BLaER1 (cell line): ENCODE data around the gene DUOX1.

ENCODE experiments used
- H3K27ac ChIP-seq: shearing (Covaris generic); formaldehyde crosslinking; 2 replicates; pipeline ENCODE4 v1.8.1; 2022
- H3K27me3 ChIP-seq: shearing (Covaris generic); formaldehyde crosslinking; 2 replicates; pipeline ENCODE4 v1.8.1; 2022
- H3K36me3 ChIP-seq: shearing (Covaris generic); formaldehyde crosslinking; 2 replicates; pipeline ENCODE4 v1.8.1; 2022
- H3K4me1 ChIP-seq: shearing (Covaris generic); formaldehyde crosslinking; 2 replicates; pipeline ENCODE4 v1.8.1; 2022
- H3K4me2 ChIP-seq: shearing (Covaris generic); formaldehyde crosslinking; 2 replicates; pipeline ENCODE4 v1.8.1; 2022
- H3K4me3 ChIP-seq: shearing (Covaris generic); formaldehyde crosslinking; 2 replicates; pipeline ENCODE4 v1.8.1; 2022
- H3K9ac ChIP-seq: shearing (Covaris generic); formaldehyde crosslinking; 2 replicates; pipeline ENCODE4 v1.8.1; 2022
- H3K9me3 ChIP-seq: shearing (Covaris generic); formaldehyde crosslinking; 2 replicates; pipeline ENCODE4 v1.8.1; 2022
- H4K20me1 ChIP-seq: shearing (Covaris generic); formaldehyde crosslinking; 2 replicates; pipeline ENCODE4 v1.8.1; 2022
- Cebpa-rat ChIP-seq: shearing (Covaris generic); IDR thresholded peaks from 2 replicates; pipeline ENCODE4 v1.8.1; 2022

The DUOX1 gene

DNA sequence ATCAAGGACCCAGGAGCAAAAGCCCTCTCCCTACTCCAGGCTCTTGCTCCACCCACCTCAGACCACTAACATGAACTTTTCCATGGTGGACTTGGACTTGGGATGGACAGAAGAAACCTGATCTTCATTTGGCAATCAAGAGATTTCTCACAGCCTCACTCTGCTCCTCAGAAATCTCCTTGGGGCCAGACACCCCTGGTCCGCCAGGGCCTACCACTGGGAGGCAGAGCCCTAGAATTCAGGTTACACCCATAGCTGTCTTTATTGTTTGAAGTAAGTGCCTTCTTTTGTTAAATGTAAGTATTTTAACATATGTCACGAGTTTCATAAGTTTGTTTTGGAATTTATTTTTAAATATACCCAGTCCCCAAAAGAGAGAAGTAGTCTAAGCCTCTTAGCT, 44.8 kb downstream of the DUOX1 start:
- Histone ChIP-seq H3K27ac (no peak overlapping the region), H3K27me3 (no peaks in the 10 kb centered on the region), H3K4me3 (no peak overlapping the region), H3K4me1 (peaks cover 28% of the 10 kb centered on the region), H3K9me3 (no peaks in the 10 kb centered on the region), H4K20me1 (peaks cover 18% of the 10 kb centered on the region; the same call in 1 of the 2 replicates), H3K4me2 (no peak overlapping the region), H3K9ac (no peak overlapping the region), H3K36me3 (peaks cover 89% of the 10 kb centered on the region)
- TF ChIP-seq Cebpa-rat, result no peak

DNA sequence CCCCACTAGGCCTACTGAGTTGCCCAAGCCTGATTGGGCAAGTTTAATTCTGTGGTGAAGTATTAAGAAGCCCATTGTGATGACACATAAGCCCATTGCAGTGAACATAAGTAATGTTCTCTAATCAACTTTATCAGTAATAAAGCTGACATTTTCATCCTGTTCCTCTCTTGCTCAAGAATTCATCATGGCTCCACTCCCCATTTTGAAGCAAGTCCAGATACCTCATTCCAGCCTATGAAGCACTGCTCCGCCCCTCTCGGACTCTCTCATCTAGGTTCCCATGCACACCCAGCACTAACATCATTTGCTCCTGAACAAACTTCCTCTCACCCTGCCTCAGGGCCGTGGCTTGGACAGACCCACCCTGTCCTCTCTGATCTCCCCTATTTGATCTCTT, 47.5 kb downstream of the DUOX1 start:
- Histone ChIP-seq H4K20me1 (peaks cover 45% of the 10 kb centered on the region), H3K9ac (no peak overlapping the region), H3K27ac (no peak overlapping the region), H3K4me1 (peaks cover 31% of the 10 kb centered on the region), H3K4me2 (no peak overlapping the region), H3K4me3 (no peak overlapping the region), H3K36me3 (peaks cover 87% of the 10 kb centered on the region), H3K9me3 (no peaks in the 10 kb centered on the region), H3K27me3 (no peaks in the 10 kb centered on the region)
- no peak for TF ChIP-seq Cebpa-rat

GRCh38 chr15:45179221-45179985, 49.6 kb downstream of the DUOX1 start:
- H3K27me3 ChIP-seq, result no peaks in the 10 kb centered on the region
- H4K20me1 ChIP-seq, result peaks cover 66% of the 10 kb centered on the region
- H3K4me2 ChIP-seq, result peak overlapping the region; percentile 62; the same call in 1 of the 2 replicates
- H3K4me1 ChIP-seq, result peaks cover 52% of the 10 kb centered on the region
- H3K36me3 ChIP-seq, result peaks cover 71% of the 10 kb centered on the region
- peak overlapping the region; percentile 22; the same call in 1 of the 2 replicates for H3K27ac ChIP-seq
- no peak for TF ChIP-seq Cebpa-rat
- H3K9me3 ChIP-seq, result no peaks in the 10 kb centered on the region
- no peak overlapping the region for H3K9ac ChIP-seq
- H3K4me3 ChIP-seq, result no peak overlapping the region

DNA sequence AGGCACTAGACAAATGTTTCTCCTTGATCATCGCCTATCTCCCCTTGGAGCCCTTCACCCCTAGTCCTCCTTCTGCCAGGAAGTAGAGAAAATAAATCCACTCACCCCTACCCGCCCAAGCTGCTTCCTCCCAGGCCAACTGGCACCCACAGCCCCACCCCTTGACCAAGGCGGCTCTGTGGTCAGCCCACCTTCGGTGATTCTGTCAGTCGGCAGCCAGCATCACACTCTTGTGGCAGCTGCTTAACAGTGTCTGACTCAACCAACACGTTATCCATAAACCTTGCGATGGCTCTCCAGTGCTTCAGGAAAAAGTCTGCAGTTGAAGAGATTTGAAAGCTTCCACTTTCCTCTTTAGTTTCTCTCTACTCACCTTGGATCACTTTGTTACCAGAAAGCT, 50.4 kb downstream of the DUOX1 start:
- Histone ChIP-seq H3K9ac (no peak overlapping the region), H3K4me3 (no peak overlapping the region), H3K4me2 (peak overlapping the region; percentile 62), H3K9me3 (no peaks in the 10 kb centered on the region), H3K36me3 (peaks cover 63% of the 10 kb centered on the region), H3K27ac (peak overlapping the region; percentile 67; the same call in 1 of the 2 replicates), H3K27me3 (no peaks in the 10 kb centered on the region), H3K4me1 (peaks cover 60% of the 10 kb centered on the region), H4K20me1 (peaks cover 74% of the 10 kb centered on the region)
- TF ChIP-seq Cebpa-rat, result no peak

DNA sequence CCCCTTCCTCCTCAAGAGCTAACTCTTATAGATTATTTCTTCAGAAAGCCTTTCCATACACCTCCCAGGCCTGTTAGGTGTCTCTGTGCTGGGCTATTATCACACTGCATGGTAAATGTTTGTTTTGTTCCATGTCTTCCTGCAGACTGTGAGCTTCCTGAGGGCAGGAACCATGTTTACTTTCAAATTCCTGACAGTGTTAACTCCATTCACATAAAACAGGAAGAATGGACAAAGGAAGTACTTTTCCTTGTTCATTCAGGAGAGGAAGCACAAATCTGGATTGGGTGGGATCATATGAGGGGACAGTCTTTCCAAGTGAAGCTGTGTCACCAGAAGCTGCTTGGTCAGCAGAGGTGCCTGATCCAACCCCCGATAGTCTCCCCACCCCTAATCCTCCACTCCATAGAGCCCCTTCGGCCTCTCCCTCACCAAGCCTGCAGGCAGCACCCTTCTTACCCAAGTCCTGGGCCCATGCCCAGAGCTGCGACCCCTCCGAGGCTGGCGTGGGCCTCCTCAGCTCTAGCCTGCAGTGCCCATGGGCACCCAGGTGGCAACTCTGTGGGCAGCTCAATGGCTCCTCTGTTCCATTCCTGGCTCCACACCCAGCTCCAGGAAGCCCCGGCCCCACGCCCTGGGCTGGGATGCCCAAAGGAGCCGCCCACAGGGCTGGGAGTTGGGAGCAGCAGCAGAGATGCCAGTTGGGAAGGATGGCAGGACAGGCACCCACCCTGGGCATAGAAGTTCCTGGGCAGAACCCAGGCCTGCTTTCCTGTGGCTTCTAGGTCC, 51.0 kb downstream of the DUOX1 start:
- TF ChIP-seq Cebpa-rat, result no peak
- Histone ChIP-seq H3K9ac (no peak overlapping the region), H3K9me3 (no peaks in the 10 kb centered on the region), H3K4me1 (peaks cover 67% of the 10 kb centered on the region), H4K20me1 (peaks cover 81% of the 10 kb centered on the region), H3K27me3 (no peaks in the 10 kb centered on the region), H3K4me2 (peak overlapping the region; percentile 62), H3K27ac (peak overlapping the region; percentile 67), H3K4me3 (no peak overlapping the region), H3K36me3 (peaks cover 57% of the 10 kb centered on the region)

GRCh38 chr15:45181491-45182285, 51.9 kb downstream of the DUOX1 start:
- Histone ChIP-seq H3K27ac (peak overlapping the region; percentile 67), H3K4me1 (peaks cover 75% of the 10 kb centered on the region), H3K4me3 (no peak overlapping the region), H3K36me3 (peaks cover 48% of the 10 kb centered on the region), H3K9me3 (no peaks in the 10 kb centered on the region), H3K4me2 (peak overlapping the region; percentile 62), H3K27me3 (no peaks in the 10 kb centered on the region), H4K20me1 (peaks cover 88% of the 10 kb centered on the region), H3K9ac (no peak overlapping the region; the same call in 1 of the 2 replicates)
- no peak for TF ChIP-seq Cebpa-rat

DNA sequence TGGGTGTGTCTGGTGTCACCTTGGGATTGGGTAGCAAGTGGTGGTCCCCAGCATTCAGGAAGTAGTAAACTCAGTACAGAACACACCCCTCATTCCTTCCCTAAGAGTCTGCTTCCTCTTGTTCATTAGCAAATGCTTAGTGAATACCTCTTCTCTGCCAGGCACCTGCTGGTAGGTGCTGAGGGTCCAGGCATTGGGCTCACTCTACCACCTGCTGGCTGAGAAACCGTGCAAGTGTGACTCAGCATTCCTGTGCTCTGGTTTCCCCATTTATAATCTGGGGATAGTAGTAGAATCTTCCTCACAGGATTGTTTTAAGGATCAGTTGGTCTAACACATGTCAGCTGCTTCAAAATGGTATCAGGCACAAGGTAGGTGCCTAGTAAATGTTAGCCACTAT, 53.2 kb downstream of the DUOX1 start:
- Histone ChIP-seq H3K4me3 (no peak overlapping the region), H3K4me2 (peak overlapping the region; percentile 100; the same call in 1 of the 2 replicates), H3K9me3 (no peaks in the 10 kb centered on the region), H3K36me3 (peaks cover 35% of the 10 kb centered on the region), H4K20me1 (peaks cover 84% of the 10 kb centered on the region), H3K4me1 (peaks cover 78% of the 10 kb centered on the region), H3K27ac (peak overlapping the region; percentile 35; the same call in 1 of the 2 replicates), H3K27me3 (no peaks in the 10 kb centered on the region), H3K9ac (no peak overlapping the region)
- TF ChIP-seq Cebpa-rat, result no peak

- Histone ChIP-seq H3K27ac (peak overlapping the region; percentile 35; the same call in 1 of the 2 replicates), H3K36me3 (peaks cover 31% of the 10 kb centered on the region), H3K9ac (no peak overlapping the region), H3K9me3 (no peaks in the 10 kb centered on the region), H3K4me3 (no peak overlapping the region), H3K27me3 (no peaks in the 10 kb centered on the region), H3K4me2 (peak overlapping the region; percentile 100), H4K20me1 (peaks cover 84% of the 10 kb centered on the region), H3K4me1 (peaks cover 83% of the 10 kb centered on the region)
- no peak for TF ChIP-seq Cebpa-rat
Measured at GRCh38 chr15:45183511-45183910, 53.7 kb downstream of the DUOX1 start.

DNA sequence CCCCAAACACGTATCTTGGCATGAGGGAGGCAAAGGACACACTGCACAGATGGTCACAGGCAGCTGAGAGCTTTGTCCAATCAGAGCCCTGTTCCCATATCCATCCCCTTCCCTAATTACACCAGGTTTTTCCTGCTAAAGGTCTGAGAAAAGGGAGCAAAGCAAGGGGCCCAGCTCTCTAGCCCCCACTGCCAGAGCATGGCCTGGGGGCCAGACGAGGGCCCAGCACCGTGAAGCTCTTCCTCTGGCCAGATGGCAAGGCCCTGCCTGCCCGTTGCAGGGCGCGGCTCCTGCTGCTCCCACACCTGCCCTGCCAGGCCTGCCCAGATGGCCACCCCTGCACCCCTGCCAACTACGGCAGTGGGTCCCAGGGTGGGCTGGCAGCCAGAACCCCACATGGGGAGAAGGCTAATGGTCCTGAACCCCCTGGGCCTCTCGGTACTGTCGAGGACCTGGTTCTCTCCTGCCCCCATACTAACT, 54.8 kb downstream of the DUOX1 start:
- H3K9ac ChIP-seq, result peak overlapping the region; percentile 95
- no peaks in the 10 kb centered on the region for H3K9me3 ChIP-seq
- peak overlapping the region; percentile 51 for H3K27ac ChIP-seq
- H3K4me2 ChIP-seq, result peak overlapping the region; percentile 100
- no peak for TF ChIP-seq Cebpa-rat
- peaks cover 75% of the 10 kb centered on the region for H4K20me1 ChIP-seq
- H3K4me3 ChIP-seq, result no peak overlapping the region
- H3K4me1 ChIP-seq, result peaks cover 81% of the 10 kb centered on the region
- peaks cover 20% of the 10 kb centered on the region for H3K36me3 ChIP-seq
- no peaks in the 10 kb centered on the region for H3K27me3 ChIP-seq
